ENCODE data around the gene GTF3C1.

Gene GTF3C1

DNA sequence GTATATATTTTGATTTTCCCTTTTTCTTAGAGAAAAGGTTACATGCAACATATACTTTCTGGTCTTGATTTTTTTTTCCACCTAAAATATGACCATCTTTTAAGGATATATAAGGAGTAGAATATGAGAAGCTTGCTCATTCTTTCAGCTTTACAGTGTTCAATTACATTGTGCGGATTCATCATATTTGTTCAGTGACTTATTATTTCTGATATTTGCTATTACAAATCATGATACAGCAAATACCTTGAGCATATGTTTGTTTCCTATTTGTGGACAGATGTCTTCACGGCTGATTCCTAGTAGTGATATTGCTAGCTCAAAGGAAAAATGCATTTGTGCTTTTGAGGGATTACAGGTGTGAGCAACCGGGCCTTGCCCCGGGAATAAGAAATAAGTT, 18.4 kb upstream of the GTF3C1 start:
- DNase-seq (ENCODE audit: low read depth, low spot score): no peak

DNA sequence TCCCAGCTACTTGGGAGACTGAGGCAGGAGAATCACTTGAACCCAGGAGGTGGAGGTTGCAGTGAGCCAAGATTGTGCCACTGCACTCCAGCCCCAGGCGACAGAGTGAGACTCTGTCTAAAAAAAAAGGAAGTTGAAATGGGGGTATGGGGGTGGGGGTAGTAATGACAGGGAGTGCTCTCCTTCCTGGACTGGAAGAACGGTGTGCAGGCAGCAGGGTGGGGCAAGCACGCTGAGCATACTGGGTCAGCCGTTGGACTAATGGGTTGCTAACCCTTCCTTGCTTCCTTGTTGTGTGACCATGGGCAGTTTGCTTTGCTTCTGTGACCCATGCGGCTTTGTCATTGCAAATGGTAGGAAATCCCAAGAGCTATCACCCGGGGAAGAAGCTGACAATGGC, 16.7 kb upstream of the GTF3C1 start:
- no peak for DNase-seq (ENCODE audit: low read depth, low spot score)

DNA sequence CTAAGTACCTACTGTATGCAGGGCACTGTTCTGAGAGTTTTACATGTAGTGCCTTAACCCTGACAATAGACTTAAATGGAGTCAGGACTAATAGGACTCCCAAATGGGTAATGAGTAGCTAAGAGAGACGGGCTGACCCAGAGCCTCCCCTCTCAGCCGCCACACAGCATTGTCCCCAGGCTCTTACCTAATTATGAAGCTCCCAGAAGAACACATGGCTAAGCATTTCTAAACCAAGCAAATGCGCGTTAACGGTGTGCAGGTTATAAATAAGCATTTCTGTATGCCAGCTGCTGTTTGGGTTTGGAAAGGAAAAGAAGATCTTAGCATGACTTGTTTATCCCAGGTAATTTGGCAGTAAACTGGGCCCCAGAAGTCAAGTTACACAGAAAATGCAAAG, 14.5 kb upstream of the GTF3C1 start:
- DNase-seq (ENCODE audit: low read depth, low spot score): no peak

DNA sequence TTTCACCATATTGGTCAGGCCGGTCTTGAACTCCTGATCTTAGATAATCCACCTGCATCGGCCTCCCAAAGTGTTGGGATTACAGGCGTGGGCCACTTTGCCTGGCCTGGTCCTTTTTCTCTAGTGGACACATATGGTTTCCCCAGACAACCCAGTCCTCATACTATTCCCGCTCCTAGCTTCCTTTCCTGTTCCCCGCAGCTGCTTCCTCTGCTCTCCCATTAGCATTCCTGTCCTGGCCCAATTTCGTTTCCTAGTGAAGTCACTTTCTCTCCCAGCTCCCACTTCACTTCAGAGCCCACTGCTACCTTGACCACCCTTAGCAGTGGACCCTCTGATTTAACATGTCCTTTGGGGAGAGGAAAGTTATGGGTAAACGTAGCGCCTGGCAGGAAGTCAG, 11.5 kb upstream of the GTF3C1 start:
- no peak for DNase-seq (ENCODE audit: low read depth, low spot score)

DNA sequence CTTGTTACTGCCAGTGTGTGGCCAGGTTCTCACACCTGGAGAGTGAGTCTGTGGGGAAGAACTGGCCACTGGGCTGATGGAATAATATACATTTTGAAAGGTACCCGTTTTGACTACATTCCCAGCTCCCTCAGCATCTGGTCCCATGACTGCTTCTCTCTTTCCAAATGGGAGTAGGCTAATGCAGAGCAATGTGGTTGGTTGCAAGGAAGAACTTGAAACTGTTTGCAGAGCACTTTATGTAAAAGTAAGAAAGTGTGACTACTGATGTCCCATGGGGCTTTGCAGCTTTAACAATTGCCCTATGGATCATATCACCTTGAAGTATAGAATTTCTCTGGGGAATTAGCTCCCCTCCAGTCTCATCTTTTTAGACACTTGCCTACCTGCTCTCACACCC, 9.2 kb upstream of the GTF3C1 start:
- no peak for DNase-seq (ENCODE audit: low read depth, low spot score)

DNA sequence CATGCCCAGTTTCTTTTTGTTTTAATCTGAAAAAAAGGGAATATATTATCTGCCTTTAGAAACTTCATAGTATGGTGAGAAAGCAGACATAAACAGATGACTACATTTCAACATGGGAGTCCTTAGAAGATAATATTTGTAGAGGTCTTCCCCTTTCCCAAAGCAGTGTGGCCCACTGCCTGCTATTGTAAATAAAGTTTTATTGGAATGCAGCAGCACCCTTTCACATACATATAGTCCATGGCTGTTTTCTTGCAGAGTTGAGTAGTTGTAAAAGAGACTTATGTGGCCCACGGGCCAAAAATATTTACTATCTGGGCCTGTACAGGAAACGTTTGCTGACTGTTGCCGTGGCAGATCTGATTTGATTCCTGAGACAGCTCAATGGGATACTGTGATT, 8.7 kb upstream of the GTF3C1 start:
- no peak for DNase-seq (ENCODE audit: low read depth, low spot score)

DNA sequence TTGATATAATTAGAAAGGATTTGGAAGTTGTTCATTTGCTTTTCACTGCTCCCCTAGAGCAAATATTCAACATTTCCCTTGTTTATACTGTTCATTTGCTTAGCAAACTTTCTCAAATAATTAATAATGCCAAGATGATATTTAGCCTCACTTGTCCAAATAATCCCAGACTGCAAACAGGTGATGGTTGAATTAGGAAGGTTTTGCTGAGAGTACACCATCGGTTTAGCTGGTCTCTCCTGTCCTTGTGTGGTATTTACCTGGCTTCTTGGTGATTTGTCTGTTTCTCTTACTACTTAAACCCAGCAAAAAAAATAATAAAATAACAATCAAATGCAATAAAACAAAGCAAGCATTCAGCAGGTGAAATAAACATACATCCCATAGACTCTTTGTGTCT, 6.8 kb upstream of the GTF3C1 start:
- DNase-seq (ENCODE audit: low read depth, low spot score): no peak

DNA sequence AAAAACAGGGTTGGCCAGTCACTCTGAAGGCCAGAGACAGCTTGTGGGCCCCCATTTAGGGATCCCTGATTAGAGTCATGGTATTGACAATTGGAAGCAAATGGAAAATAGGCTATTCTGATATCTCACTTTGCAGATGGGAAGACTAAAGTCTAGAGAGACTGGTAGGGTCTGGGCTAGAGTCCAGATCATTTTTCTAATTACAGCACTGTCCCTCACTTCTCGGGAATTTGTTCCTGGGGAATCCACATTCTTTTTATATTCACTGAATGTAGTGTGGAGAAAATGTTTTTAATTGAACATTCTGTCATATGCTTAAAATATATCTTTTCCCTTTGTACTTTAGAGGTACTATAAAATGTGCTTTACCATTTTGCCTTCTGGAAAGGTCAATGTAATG, 1.3 kb upstream of the GTF3C1 start:
- DNase-seq (ENCODE audit: low read depth, low spot score): no peak

DNA sequence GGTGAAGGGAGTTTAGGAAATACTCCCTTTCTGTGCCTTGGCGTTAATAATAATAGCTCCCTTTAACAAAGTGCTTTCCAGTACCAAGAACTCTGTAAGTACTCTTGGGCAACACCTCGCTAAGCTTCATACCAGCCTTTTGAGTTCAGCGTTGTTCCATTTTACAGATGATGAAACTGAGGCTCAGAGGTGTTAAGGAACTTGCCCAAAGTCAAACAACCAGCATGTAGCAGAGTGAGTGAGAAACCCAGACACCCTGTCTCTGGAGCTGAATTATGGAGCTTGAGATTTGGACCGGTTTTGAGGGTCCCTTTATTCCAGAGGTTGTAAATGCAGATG, 838 bp upstream of the GTF3C1 start:
- no peak for DNase-seq (ENCODE audit: low read depth, low spot score)

DNA sequence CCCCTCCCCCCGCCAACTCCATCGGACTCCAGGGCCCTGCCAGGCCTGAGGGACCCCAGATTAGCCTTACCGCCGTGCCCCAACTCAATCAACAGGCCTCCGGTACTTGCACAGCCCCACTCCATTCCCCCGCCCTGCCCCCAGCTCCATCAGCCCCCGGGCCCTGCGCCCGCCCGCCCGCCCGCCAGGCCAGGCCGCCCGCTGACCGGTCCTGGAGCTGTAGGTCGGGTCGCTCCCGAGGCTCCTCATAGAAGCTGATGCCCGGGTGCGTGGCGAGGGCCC, 308 bp downstream of the GTF3C1 start:
- no peak for DNase-seq (ENCODE audit: low read depth, low spot score)

DNA sequence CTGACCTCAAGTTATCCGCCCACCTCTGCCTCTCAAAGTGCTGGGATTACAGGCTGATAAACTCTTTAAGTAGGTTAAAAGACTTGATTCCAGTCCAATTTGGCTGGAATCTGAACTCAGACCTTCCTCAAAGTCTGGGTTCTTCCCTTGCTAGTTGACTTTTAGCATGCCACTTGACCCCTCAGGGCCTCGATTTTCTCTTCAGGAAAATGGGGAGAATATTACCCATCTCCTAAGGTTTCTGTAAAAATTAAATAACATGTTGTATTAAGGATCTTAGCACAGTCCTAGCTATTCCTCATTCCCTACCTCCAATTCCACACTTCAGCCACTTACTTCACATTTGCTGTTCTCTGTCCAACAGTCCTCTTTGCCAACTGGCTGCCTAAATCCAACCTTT, 1.9 kb downstream of the GTF3C1 start:
- DNase-seq (ENCODE audit: low read depth, low spot score): no peak

DNA sequence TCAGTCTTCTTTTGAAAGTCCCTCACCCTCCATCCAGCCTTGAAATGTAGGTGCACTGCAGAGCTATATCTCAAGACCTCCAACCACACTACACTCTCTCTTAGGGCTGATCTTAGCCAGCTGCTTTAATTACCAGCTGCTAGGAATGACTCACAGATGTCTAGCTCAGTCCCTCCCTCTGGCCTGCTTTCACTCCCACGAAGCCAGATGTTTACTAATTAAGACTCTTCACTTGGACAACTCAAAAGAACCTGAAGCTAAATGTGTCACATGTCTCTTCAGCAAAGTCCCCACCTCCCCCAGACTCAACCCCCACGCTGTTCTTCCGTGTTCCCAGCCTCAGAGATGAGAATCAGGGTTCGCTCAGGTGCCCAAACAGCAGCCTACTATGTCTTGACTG, 2.6 kb downstream of the GTF3C1 start:
- no peak for DNase-seq (ENCODE audit: low read depth, low spot score)

DNA sequence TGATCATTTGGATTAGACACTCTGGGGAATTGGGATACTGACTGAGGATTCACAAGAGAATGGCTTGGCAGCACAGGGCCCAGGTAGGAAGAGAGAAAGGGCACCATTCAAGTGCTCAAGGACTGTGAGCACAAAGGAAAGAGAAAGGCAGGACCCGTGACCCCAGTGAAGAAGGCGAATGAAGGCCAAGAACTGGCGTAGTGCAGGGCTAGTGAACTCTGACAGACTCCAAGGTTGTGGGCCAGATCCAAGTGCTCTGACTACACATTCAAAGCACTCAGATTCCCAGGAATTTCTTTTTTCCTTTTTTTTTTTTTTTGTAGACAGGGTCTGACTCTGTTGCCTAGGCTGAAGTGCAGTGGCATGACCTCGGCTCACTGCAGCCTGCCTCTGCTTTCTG, 5.0 kb downstream of the GTF3C1 start:
- DNase-seq (ENCODE audit: low read depth, low spot score): no peak

DNA sequence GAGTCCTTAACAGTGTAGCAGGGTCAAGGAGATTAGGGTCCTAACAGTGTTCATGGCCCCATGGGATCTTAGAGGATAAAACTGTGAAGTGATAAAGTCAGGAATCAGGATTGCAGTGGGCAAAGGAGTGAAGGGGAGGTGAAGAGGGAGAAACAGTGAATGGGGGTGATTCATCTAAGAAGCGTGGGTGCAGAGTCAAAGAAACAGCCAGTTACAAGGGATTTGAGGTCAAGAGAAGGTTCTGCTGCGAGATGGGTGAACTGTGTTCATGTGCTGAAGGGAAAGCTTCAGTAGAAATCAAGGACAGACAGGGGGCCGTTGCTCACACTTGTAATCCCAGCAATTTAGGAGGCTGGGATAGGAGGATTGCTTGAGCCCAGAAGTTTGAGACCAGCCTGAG, 5.9 kb downstream of the GTF3C1 start:
- no peak for DNase-seq (ENCODE audit: low read depth, low spot score)

DNA sequence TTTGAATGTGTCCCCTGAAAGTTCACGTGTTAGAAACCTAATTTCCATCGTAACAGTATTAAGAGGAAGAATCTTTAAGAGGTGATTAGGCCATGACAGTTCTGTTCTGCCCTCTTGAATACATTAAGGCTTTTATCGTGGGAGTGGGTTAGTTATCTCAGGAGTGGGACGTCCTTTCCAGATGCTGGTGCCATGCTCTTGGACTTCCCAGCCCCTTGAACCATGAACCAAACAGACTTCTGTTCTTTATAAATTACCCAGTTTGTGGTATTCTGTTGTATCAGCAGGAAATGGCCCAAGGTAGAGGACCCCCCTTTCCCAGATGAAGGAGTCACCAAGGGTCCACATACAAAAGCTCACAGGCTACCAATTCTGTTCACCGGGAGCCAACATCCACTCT, 10.1 kb downstream of the GTF3C1 start:
- no peak for DNase-seq (ENCODE audit: low read depth, low spot score)

DNA sequence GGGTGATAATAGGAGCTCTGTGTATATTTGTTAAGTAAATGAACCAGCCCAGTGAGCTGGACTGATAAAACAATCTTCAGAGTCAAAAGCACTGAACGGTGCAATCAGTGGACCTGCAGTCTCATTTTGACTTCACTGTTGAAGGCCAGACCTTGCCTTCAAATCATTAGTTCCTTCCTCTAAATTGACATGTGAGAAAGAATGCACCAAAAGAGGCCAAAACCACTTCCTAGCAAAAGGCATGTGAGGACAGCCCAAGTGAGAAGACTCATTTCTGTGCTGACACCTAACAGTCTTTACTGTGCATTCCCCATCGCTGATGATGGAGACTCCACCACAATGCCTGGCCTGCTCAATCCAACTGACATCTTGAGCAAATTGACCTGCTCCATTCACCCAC, 10.6 kb downstream of the GTF3C1 start:
- DNase-seq (ENCODE audit: low read depth, low spot score): no peak

DNA sequence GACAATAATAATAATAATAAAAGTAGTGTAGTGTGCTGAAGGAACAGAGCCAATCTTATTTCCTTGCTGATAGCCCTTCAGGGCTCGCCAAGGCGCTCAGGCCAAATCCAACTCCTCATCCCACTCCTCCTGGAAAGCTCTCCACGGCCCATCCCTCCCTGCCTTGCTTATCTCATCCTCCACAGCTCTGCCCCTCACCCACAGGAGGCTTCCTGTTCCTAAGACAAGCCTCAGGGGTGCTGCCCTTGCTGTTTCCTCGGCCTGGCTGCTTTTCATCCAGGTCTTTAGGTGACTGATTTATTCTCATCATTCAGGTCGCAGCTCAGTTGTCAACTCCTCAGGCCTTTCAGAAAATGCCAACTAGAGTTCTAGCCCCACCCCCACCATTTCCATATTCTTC, 11.2 kb downstream of the GTF3C1 start:
- no peak for DNase-seq (ENCODE audit: low read depth, low spot score)

DNA sequence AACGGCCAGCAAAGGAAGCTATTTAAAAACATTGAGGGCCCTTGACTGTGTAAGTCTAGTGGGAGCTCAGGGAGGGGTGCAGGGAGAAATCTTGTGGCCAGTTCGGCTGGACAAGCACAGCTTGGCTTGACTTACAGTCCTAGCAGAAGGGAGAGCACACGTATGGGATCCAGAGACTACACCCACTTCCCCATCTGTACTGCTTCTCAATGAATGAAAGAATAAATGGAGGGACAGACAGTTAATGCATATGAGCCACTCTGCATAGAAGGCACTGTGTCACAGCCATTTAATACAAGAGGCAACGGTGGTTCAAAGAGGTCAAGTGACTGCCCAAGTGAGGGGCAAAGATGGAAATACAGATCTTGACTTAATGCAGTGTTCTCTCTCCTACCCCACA, 15.5 kb downstream of the GTF3C1 start:
- no peak for DNase-seq (ENCODE audit: low read depth, low spot score)

DNA sequence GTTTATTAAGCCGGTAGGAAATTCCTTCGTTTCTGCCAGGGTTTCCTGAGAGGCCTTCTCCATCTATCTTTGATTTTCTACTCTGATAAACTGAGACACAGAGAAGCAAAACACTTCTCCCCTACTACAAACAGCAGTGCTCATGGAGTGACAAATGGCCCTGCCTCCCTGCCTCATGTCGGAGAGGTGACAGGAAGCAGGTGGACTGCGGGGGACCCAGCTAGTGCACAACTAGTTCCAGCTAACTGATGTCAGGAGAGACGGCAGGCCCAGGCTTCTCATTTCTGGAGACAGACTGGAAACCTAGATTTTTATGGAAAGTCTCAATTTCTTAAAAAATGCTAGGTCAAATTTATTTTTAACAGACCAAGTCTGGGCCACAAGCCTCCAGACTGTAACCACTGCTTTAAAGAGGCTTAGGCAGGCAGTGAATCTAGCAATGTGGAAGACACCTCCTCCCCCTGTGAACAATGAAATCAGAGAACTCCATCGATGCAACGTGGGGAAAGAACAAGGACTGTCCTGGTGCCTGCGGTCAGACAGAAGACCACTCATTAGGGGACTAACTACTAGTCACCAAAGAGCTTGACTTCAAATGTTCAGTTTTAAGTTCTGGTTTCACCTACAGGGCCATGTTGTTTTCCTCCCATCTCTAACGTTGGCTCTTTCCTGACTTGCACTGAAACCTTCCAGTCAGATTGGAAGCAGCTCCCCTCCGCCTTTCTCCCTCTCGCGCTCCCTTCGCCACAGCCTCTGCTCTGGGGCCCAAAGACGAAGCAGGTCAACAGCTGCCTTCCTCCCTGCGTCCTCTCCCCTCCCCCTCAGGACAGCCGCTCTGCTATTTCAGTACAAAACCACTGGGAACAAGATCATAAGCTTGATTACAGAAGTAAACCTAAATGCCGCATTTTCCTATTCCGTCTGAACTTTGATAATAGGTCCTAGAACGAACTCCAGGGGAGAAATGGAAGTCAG, 17.6 kb downstream of the GTF3C1 start:
- no peak for DNase-seq (ENCODE audit: low read depth, low spot score)

DNA sequence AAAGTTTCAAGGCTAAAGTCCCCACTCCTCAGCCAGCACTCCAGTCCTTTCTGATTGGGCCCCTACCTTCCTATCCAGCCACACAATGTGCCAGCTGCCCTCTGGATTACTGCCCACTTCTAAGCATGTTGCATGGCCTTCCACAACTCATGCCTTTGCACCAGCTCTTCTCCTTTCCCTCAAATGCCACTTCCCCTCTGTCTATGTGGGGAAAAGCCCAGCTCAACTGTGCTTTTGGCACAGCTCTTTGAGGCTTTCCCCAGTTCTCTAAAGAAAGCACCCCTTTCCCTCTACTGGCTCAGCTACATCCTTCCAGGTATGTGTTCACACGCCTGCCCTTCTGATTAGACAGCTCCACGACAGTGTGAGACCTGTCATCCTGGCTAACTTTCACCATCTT, 18.5 kb downstream of the GTF3C1 start:
- DNase-seq (ENCODE audit: low read depth, low spot score): no peak

DNA sequence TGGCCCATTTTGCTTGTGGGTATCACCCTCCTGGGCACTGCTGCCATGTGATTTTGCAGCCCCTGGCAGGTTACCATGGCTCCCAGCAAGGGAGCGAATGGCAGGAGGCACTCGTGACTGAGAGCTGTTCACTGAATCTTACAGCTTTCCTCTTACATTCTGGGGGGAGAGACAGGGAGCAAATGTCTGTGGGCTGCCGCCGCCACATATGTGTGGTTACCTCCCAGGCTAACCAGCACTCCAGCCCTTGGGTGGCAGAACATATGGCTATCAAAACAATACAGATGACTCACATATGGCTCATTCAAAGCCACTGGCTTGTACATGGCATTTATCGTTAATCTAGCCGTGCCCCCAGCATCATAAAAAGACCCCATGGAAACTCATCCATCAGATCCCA, 19.8 kb downstream of the GTF3C1 start:
- DNase-seq (ENCODE audit: low read depth, low spot score): no peak

DNA sequence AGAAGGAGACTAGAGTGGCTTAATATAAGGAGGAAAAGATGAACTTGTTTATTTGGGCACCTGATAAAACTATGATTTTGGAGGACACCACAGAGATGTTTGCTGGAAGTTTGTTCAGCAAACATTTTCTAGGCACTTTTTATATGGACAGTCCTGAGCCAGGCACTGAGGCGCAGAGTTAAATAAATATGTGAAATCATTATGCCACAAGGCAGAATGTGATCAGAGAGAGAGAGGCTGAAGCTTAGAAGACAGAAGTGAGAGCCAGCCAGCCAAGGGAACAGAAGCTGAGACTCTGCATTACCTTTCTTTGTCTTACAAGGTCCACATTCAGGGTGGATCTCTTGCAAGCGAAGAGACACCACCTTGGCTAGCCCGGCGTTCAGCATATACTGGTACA, 21.4 kb downstream of the GTF3C1 start:
- DNase-seq (ENCODE audit: low read depth, low spot score): no peak

DNA sequence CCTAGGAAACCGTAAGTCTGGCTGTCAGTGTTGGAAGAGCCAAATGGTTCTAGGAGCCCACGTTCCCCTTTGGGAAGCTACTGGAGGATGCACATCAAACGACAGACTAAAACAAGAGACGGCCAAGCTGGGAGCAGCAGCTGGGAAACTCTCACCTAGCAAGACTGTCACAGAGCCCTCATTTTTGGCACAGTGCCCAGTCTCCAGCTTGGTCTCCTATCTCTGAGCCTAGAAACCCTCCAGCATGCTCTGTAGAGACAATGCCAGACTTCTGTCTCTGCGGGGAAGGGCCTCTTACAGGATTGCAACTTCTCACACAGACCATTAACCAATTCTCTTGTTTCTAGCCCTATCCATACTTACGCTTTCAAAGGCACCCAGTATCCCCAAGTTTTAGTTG, 23.5 kb downstream of the GTF3C1 start:
- no peak for DNase-seq (ENCODE audit: low read depth, low spot score)

DNA sequence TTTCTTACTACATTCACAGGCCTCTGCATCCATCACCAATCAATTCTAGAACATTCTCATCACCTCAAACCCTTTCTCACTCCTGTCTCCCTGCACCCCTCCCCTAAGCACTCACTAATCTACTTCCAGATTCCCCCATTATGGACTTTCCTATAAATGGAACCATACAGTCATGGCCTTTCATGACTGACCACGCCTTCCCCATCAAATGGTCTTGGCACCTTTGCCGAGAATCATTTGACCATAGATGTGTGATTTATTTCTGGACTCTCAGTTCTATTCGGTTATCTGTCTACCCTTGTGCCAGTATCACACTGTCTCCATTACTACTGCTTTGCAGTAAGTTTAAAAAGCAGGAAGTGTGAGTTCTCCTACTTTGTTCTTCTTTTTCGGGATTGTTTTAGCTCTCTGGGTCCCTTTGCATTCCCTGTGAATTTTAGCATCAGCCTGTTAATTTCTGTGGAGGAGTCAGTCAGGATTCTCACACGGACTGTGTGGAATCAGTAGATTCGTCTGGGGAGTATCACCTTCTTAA, 27.5 kb downstream of the GTF3C1 start:
- no peak for DNase-seq (ENCODE audit: low read depth, low spot score)
